HG03139 (cell line): ENCODE data around the gene TP53BP1.

Source experiments
- ATAC-seq: cut with Tn5 transposase; IDR thresholded peaks from one replicate; pipeline ENCODE4 v1.9.1; 2021; ENCODE audit not compliant: unreplicated experiment

The TP53BP1 gene

DNA sequence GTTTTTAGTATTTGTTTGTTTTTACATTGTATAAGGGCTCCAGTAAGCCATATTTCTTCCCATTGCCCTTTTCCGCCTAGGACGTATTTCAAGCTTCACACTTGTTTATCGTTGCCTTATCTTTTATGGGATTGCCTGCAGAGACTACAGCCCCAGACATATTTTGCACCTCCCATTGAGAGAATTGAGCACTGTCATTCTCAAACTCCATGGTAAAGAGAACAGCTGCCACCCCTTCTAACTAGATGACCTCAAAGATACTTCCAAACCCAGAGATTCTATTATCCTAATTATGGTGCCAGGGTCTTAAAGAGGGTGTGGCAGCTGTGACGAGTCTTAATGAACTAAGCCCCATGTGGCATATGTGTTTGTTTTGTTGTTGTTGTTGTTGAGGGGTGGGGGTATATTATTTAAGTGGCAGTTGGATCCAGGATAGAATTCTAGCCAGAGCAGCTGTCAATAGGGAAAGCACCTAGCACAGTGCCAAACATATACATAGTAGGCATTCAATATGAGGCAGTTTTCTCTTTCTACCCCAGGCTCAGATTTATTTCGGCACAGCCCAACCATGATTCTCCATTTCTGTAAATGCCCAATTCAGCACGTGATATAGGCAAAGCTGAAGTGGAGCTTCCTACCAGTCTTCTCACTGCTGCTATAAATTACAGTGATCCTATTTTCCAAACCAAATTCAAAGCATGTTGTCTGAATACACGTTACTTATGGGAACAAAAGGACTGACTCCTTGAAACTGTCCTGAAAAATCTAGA lies 932 bp upstream of the TP53BP1 start:
- ATAC-seq: no peak

DNA sequence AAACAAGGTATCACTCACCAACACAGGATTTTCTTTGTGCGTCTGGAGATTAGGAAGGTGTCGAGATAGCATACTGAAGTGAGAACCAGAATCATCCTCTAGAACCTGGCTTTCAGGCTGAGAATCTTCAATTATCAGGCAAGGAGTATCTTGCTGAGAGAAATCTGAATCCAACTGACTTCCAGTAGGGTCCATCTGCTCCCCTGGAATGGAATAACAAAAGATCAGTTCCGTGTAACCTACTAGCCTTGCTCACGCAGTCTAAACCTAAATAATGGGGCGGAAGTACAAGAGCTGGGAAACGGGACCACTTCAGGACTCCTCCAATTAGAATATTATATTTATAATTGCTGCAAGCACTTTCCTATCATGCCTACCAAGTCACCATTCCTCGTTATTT lies 690 bp downstream of the TP53BP1 start:
- ATAC-seq: no peak

DNA sequence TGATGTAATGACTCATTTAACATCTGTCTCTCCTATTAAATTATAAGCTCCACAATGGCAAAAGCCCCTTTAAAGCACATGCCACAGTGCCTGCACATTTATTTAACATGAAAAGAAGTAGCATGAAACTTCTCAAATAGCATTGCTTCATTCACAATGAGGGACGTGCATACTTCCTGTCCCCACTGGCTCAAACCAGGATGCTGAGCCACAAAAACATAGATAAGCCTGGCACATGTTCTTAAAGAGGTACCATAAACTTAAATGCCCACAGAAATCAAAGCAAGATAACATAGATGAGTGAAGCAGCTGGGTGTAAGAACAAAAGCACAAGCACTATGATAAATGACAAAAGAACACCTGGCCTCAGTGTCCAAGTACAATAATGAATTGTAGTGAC lies 3.8 kb downstream of the TP53BP1 start:
- no peak for ATAC-seq

DNA sequence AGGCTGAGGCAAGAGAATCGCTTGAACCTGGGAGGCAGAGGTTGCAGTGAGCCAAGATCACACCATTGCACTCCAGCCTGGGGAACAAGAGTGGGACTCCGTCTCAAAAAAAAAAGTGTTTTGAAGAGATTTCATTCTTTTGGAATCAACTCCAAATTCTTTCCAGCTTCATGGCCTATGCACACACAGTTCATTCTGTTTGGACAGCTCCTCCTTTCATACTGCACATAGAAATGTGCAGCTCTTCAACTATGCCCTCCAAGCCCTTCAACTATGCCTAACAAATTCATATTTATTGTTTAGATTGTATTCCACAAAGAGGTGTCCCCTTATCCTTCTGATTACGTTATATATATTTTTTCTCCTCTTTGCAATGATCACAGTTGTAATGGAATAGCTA lies 4.2 kb downstream of the TP53BP1 start:
- ATAC-seq: no peak

DNA sequence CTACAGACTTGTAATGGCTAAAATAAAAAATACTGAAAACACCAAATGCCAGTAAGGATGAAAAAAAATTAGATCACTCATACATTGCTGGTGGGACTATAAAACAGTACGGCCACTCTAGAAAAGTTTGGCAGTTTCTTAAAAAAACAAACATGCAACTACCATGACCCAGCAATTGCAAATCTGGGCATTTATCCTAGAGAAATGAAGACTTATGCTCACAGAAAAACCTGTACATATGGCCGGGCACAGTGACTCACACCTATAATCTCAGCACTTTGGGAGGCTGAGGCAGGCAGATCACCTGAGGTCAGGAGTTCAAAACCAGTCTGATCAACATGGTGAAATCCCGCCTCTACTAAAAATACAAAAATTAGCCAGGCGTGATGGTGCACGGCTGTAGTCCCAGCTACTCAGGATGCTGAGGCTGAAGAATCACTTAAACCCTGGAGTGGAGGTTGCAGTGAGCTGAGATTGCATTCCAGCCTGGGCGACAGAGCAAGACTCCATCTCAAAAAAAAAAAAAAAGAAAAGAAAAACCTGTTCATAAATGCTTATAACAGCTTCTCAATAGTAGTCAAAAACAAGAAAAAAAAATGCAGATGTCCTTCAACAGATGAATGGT lies 5.6 kb downstream of the TP53BP1 start:
- ATAC-seq: no peak

DNA sequence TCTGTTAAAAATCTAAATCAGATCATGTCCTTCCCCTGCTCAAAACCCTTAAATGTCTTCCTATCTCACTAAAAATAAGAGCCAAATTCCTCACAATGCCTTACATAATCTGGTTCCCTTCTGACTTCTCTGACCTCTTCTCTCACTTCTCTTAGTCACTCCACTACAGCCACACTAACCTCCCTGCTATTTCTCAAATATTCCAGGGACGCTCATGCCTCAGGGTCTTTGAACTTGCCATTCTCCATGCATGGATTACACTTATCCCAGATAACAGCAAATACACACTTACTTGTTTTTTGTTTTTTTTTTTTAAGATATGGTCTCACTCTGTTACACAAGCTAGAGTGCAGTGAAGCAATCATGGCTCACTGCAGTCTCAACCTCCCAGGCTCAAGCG lies 8.5 kb downstream of the TP53BP1 start:
- no peak for ATAC-seq

DNA sequence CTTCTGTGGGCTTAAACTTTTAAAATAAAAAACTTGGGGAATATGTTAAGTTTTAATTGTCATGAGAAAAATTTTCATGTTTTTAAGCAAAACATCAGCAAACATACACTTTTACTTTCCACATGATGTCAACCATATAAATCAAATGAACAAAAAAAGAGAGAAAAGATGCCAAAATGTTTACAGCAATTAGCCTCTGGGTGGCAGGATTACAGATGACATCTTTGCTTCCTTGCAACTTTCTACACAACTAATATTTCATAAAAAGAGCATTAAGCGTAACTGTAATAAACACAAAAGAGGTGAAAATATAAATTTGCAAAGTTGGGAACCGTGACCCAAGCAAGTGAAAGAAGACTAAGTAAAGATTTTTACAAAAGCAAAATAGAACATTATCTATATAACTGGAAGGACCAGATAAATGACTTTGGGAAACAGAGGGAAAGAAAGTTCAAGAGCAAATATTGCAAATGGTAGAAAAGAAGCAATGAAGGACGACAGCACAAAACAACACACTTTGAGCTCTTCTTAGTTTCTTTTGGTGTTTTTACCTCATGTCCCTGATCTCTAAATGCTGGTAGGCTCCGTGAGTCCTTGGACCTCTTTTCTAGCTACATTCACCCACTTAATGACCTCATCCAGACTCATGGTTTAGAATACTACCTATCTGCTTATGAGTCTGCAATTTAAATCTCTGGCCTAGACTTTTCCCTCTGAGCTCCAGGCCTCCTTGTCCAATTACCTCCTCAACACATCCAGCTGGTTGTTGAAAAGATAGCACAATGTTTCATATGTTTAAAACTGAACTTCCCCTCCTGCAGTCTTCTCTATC lies 9.4 kb downstream of the TP53BP1 start:
- no peak for ATAC-seq

DNA sequence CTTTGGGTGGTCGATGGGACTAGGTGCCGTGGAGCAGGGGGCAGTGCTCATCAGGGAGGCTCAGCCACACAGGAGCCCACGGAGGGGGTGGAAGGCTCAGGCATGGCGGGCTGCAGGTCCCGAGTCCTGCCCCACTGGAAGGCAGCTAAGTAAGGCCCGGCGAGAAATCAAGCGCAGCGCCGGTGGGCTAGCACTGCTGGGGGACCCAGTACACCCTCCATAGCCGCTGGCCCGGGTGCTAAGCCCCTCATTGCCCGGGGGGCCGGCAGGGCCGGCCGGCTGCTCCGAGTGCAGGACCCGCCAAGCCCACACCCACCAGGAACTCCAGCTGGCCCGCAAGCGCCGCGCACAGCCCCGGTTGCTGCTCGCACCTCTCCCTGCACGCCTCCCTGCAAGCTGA lies 19.1 kb downstream of the TP53BP1 start:
- no peak for ATAC-seq

DNA sequence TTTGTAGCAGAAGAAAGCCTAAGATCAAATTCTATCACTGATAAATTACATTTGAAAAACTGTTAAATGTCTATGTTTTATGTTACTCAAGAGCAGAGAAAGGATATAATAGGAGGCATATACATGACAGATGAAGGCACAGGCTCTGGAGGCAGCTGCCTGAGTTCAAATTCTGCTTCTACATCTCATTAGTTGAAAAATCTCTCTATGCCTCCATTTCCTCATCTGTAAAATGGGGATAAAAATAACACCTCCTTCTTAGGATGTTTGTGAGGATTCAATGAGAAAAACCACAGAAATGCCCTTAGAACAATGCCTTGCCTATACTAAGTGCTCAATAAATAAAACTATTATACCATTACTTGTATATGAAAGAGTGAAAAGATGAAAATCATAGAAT lies 21.0 kb downstream of the TP53BP1 start:
- ATAC-seq: no peak

DNA sequence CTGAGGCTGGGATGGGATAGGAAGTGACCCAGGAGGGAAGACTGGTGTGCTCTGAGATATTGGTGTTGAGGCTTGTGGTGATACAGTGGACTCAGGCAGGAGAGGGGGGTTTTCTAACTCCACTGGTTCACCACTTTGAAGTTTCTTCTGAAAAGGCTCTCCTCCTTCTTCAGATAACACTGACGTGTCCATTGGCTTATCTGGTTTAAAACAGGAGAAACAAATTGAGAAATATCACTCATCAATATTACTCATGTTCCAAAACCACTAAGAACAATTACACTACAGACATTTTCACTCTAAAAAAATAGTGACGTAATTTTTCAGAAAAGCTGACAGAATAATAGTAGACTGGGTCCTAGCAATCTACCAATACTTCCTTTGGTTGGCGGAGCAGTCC lies 23.1 kb downstream of the TP53BP1 start:
- no peak for ATAC-seq

DNA sequence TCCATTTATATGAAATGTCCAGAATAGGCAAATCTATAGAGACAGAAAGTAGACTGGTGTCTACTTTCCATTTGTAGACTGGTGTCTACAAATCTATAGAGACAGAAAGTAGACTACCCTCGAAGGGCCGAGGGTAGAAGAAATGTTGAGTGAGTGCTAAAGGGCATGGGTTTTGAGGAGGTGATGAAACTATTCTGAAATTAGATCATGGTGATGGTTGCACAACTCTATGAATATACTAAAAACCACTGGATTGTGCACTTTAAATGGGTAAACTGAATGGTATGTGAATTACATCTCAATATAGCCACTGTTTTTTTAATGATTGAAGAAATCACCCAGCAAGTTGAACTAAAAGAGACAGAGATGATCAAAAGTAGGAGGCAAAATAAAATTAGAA lies 27.9 kb downstream of the TP53BP1 start:
- no peak for ATAC-seq

DNA sequence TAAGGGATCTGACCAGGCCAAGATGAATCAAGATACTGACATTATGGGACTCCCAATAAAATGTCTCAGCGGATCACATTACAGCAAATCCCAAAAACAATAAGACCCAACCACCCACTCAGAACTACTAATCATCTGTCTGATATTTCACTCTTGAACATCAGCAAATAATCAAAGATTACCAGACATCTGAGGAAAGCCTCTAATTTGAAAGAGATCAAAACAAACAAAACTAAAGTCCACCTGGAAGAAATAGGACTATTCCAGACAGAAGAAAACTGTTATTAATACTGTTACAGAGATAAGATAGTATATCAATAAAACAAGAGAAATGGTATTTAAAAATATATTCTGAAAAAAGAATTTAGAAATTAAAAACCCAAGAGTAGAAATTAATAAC lies 29.0 kb downstream of the TP53BP1 start:
- ATAC-seq: no peak

DNA sequence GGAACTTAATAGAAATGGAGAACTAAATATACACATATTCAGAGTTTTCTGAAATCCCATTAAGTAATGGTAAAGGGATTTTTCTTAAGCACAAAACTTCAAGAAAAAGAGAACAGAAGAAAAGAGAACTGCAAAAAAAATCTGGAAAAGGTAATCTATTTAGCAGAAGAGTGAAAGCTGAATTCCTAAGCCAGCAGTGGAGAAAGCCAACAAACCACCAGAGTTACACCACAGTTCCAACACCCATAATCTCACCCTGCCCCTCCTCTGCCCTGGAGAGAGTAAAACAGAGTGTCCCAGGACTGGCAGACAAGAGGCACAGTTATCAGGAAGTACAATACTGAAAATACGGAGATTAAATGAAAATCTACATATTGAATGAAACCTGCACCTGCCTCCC lies 29.4 kb downstream of the TP53BP1 start:
- no peak for ATAC-seq

DNA sequence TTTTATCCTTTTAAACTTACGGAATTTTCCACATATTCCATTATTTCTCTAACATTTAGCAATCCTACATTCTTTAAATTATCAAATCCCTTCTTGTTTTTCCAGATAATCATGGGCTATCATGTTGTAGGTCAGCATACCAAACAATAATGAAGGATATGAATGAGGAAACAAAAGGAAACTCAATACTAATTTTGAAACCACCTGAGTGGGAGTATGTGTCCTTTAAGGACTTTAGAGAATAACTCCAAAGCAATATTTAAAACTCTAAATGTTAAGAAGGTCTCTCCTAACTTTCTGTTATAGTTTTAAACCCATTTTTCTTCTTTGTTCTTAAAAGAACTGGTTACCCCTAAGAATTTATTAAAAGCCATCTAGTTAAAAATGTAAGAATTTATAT lies 43.0 kb downstream of the TP53BP1 start:
- ATAC-seq: no peak

DNA sequence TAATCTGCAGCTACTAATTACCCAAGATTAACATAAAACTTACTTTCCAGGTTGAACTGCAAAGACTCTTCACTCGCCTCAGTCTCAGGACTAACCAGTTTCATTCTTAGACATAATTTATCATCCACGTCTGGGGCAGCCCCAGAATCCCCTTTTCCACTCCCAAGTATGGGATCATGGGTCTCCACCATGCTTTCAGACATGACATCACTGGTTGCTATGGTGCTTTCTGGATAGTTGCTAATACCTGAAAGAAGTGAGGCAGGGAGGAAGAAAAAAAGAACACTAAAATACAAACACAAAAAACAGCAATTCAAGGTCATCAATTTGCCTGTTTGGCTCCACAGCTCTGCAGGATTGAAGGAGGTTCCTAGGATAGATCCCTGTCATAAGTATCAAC lies 46.6 kb downstream of the TP53BP1 start:
- no peak for ATAC-seq

DNA sequence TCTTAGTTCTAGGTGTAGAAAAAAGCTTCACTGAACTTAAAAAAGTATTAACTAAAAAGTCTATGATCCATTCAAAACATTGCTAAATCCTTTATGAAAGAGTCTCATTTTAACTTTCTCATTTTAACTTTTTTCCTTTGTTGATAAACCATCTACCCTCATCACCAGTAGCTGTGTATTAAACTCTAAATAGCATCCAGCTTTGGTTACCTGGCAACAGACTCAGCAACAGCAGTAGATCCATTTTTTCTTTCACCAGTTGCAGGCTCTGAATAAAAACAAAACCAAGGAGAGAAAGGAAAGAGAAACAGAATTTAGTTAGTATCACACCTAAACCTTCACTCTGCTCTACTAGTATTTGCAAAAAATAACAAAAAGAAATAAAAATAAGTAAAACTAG lies 51.6 kb downstream of the TP53BP1 start:
- ATAC-seq: no peak

DNA sequence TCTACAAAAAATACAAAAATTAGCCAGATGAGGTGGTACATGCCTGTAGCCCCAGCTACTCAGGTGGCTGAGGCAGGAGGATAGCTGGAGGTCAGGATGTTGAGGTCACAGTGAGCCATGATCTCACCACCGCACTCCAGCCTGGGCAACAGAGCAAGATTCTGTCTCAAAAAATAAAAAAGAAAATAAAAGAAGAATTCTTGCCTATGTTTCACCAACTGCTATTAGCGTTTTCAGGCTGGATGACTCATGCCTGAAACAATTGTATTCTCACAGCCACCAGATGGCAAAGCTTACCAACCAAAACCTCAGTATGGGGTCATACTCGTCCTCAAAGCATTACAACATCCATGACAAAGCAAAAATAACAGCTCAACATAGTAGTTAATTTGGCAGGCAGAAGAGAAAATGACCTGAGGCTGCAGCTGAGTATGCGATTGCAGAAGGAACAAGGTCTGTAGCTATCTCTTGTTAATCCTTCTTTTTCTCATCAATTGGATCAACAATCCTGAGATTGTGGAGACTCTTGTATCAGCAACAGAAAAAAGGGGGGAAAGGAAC lies 52.2 kb downstream of the TP53BP1 start:
- no peak for ATAC-seq

DNA sequence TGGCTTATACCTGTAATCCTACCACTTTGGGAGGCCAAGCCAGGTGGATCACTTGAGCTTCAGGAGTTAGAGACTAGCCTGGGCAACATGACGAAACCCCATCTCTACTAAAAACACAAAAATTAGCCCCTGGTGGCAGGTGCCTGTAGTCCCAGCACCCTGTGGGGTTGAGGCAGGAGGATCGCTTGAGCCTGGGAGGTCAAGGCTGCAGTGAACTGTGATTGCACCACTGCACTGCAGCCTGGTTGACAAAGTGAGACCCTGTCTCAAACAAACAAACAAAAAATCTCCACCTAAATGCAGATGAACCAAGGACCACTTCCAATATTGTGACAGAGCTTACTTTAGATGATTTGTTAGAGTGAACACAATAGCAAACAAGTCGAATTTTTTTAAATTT lies 53.7 kb downstream of the TP53BP1 start:
- no peak for ATAC-seq

DNA sequence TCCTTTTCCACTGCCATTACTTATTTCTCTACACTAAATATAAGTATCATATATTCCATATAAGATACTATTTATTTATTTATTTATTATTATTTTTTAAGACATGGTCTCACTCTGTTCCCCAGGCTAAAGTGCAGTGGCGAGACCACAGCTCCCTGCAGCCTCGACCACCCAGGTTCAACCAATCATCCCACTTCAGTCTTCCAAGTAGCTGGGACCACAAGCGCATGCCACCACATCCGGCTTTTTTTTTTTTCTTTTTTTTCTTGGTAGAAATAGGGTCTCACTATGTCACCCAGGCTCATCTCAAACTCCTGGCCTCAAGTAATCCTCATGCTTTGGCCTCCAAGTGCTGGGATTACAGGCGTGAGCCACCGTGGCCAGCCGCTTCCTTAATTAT lies 56.6 kb downstream of the TP53BP1 start:
- no peak for ATAC-seq

DNA sequence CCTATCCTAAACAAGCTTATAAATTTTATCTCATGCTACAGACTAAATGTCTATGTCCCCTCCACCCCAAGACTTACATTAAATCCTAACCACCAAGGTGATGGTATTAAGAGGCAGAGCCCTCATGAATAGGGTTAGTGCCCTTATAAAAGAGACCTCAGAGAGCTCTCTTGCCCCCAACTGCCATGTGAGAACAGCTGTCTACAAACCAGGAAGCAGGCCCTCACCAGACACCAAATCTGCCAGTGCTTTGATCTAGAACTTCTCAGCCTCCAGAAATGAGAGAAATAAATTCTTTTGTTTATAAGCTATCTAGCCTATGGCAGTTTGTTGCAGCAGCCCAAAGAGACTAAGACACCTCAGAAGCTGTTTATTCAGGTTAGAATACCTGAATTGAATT lies 58.5 kb downstream of the TP53BP1 start:
- ATAC-seq: no peak

DNA sequence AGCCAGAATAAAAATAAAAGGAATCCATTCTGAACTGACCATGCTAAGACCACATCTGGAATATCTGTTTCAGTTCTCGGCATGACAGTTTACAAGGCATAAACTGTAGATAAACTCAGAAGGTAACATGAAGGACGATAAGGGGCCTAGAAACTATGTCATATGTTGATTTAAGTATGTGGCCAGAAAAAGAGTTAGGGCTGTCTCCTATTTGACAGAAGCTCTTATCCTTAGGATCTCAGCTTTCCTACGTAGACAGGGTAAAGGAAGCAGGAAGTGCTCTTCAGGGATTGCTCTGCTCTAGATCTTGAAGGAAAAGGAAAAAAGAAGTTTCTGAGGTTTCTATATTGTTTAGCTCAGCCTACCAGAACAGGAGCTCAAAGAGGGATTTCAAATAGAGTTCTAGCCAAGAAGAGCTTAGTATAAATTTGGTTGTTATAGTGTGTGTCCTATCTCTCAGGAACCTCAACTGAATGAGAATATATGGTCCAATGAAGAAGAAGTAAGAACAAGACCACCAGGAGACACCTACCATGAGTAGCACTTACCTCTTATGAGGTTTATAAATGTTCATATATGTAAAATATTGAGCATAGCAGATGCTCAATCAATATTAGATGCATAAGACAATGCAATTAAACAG lies 59.2 kb downstream of the TP53BP1 start:
- ATAC-seq: no peak
